ENCODE results near the gene ATR.
"Not testable (repeated sequence)": the region's sequence is repeated elsewhere in the genome, so short reads cannot be mapped to it uniquely, and the experiment has no call there.

Gene ATR

GRCh38 chr3:142596726-142597088, 18.2 kb upstream of the ATR start:
- no peak for DNase-seq (ENCODE audit: low spot score)
- in situ Hi-C loops (cut with MboI; ENCODE audit: low sequenced_read_pairs, unreplicated experiment), result no loop called here
- TF ChIP-seq CTCF (IDR thresholded peaks at IDR 0.05; ENCODE audit: borderline replicate concordance, control extremely low read depth, extremely low read depth, insufficient read depth, missing control alignments), result no peak

DNA sequence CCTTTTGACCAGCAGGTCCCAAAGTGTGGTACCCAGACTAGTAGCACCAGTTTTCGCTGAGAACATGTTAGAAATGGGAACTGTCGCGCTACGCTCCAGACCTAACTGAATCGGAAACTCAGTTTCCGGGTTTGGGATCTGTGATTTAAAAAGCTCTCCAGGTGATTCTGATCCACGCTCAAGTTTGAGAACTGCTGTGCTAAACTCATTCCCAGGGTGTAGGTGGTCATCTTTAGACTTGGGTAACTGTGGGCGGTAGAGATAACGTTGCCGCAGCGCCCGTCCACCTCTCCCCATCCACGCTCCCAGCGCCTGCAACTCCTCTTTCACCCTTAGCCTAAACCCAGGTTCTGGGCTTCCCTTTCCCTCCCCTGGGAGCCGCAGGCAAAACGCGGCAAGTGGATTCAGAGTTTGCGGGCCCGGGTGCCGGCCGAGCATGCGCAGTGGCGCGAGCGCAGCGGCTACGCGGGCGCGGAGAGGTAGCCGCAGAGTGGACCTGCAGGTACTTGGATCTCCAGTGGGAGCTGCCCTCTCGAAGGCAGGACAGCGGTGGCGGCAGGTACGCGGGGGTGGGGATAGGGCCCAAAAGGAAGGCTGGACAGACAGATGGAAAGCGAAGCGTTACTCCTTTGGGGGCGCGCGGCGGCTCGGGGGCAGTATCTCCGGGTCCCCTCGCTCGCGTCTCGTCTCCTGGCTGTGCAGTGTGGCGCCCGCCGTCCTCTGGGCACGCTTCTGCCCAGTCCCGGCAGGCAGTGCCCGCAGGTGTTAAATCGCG, 17.6 kb upstream of the ATR start, which contains the start of gene PLS1:
Gene PLS1 (plus strand): TSS at position 443 of the 775 bp plus-strand sequence. CDS start 67,845 bp downstream, outside the sequence.
- in situ Hi-C loops (cut with MboI; ENCODE audit: low sequenced_read_pairs, unreplicated experiment), result no loop called here
- no peak for TF ChIP-seq CTCF (IDR thresholded peaks at IDR 0.05; ENCODE audit: borderline replicate concordance, control extremely low read depth, extremely low read depth, insufficient read depth, missing control alignments)
- DNase-seq (ENCODE audit: low spot score), result peak; percentile 91

GRCh38 chr3:142595581-142595950, 17.0 kb upstream of the ATR start:
- in situ Hi-C loops (cut with MboI; ENCODE audit: low sequenced_read_pairs, unreplicated experiment), result no loop called here
- no peak for DNase-seq (ENCODE audit: low spot score)
- no peak for TF ChIP-seq CTCF (IDR thresholded peaks at IDR 0.05; ENCODE audit: borderline replicate concordance, control extremely low read depth, extremely low read depth, insufficient read depth, missing control alignments)

GRCh38 chr3:142595141-142595540, 16.6 kb upstream of the ATR start:
- no peak for TF ChIP-seq CTCF (IDR thresholded peaks at IDR 0.05; ENCODE audit: borderline replicate concordance, control extremely low read depth, extremely low read depth, insufficient read depth, missing control alignments)
- in situ Hi-C loops (cut with MboI; ENCODE audit: low sequenced_read_pairs, unreplicated experiment), result no loop called here

GRCh38 chr3:142592268-142592667, 13.7 kb upstream of the ATR start:
- in situ Hi-C loops (cut with MboI; ENCODE audit: low sequenced_read_pairs, unreplicated experiment); DNase-seq (ENCODE audit: low spot score): not testable (repeated sequence)

More at GRCh38 chr3:142595141-142595540, 16.6 kb upstream of the ATR start:
- DNase-seq (ENCODE audit: low spot score), result no peak

DNA sequence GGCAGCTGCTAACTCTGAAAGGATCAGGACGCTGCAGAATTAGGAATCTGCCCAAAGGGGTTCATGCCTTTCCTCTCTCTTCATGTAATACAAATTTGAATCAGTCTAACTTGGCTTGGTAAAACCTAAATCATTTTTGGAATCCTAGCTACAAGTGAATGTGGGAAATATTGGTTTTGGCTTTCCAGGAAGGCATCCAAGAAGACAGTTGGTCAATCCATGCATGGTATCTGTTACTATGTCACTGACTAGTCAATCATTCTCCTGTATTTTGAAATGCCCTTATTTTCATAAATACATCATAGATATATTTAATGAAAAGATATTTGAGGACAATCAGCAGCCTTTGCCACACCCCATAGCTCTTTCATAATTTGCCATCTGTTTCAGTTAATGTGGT, 10.2 kb upstream of the ATR start:
- in situ Hi-C loops (cut with MboI; ENCODE audit: low sequenced_read_pairs, unreplicated experiment), result no loop called here
- no peak for TF ChIP-seq CTCF (IDR thresholded peaks at IDR 0.05; ENCODE audit: borderline replicate concordance, control extremely low read depth, extremely low read depth, insufficient read depth, missing control alignments)
- DNase-seq (ENCODE audit: low spot score), result no peak

DNA sequence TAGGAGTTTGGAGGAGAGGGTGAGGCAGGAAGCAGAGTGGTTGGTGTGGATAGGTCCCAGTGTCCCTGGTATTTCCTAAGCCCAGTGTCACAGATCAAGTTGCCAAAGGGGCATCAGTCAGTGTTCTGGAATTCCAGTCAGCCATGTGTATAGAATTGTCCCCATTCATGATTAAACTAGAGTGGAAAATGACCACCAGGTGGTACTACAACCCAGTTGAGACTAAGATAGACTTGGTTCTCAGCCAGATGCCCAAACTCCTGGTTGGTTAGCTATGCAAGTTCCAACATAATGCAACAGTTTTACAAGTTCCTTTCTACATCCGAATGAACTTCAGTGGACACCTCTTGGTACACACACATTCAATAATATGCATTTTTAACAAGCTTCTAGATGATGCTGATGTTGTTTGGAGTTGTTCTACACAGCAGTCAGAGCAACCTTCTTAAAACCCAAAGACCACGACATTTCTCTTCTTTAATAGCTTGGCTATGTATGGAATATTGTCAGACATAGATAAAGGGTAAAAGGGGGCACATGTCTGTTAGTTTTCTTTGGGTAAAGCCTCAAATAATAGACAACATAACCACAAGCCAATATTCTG, 8.4 kb upstream of the ATR start:
- peak; percentile 24 for TF ChIP-seq CTCF (IDR thresholded peaks at IDR 0.05; ENCODE audit: borderline replicate concordance, control extremely low read depth, extremely low read depth, insufficient read depth, missing control alignments)
- in situ Hi-C loops (cut with MboI; ENCODE audit: low sequenced_read_pairs, unreplicated experiment), result no loop called here
- no peak for DNase-seq (ENCODE audit: low spot score)

GRCh38 chr3:142581070-142581469, 2.5 kb upstream of the ATR start:
- in situ Hi-C loops (cut with MboI; ENCODE audit: low sequenced_read_pairs, unreplicated experiment); DNase-seq (ENCODE audit: low spot score): not testable (repeated sequence)

All from GM13976 (cell line).